Activated CD4-positive, alpha-beta T cell treated with anti-CD3 and anti-CD28 coated beads, Interleukin-2, Interleukin-4, amounts not matched to agents 100 ng/mL and 50 ng/mL, durations not matched to agents 16 hours and 8 hours (primary cell): ENCODE data around the gene PLEKHA6.
A peak's percentile ranks its signal among the peaks of the same experiment; 100 is the strongest.
"Not testable (repeated sequence)": the region's sequence is repeated elsewhere in the genome, so short reads cannot be mapped to it uniquely, and the experiment has no call there.

Experiments
- DNase-seq: peaks from one replicate; pipeline ENCODE4 v3.0.0-alpha.2; 2020; ENCODE audit warnings: low spot score

PLEKHA6 gene

GRCh38 chr1:204313675-204314074 is 46.1 kb downstream of the PLEKHA6 start:
- DNase-seq: no peak

- not testable (repeated sequence) for DNase-seq
Measured at GRCh38 chr1:204310970-204311369, 48.8 kb downstream of the PLEKHA6 start.

GRCh38 chr1:204308023-204308628 is 51.6 kb downstream of the PLEKHA6 start:
- no peak for DNase-seq

GRCh38 chr1:204307334-204307883 is 52.3 kb downstream of the PLEKHA6 start:
- no peak for DNase-seq

- DNase-seq: no peak
Measured at GRCh38 chr1:204306076-204306475, 53.7 kb downstream of the PLEKHA6 start.

GRCh38 chr1:204304067-204304466 is 55.7 kb downstream of the PLEKHA6 start:
- no peak for DNase-seq

- DNase-seq: no peak
Measured at GRCh38 chr1:204302769-204303168, 57.0 kb downstream of the PLEKHA6 start.

- DNase-seq: no peak
Measured at GRCh38 chr1:204301171-204301957, 58.4 kb downstream of the PLEKHA6 start.

- no peak for DNase-seq
Measured at GRCh38 chr1:204299814-204300365, 59.8 kb downstream of the PLEKHA6 start.

GRCh38 chr1:204296431-204296988 is 63.2 kb downstream of the PLEKHA6 start:
- DNase-seq: no peak

- no peak for DNase-seq
Measured at GRCh38 chr1:204295671-204296070, 64.1 kb downstream of the PLEKHA6 start.

- no peak for DNase-seq
Measured at GRCh38 chr1:204294357-204294756, 65.4 kb downstream of the PLEKHA6 start.

GRCh38 chr1:204293605-204294337 is 66.0 kb downstream of the PLEKHA6 start:
- no peak for DNase-seq

- DNase-seq: no peak
Measured at GRCh38 chr1:204292740-204293139, 67.0 kb downstream of the PLEKHA6 start.

- no peak for DNase-seq
Measured at GRCh38 chr1:204289280-204289679, 70.4 kb downstream of the PLEKHA6 start.

GRCh38 chr1:204288021-204288588 is 71.6 kb downstream of the PLEKHA6 start:
- no peak for DNase-seq

GRCh38 chr1:204287466-204287891 is 72.2 kb downstream of the PLEKHA6 start:
- no peak for DNase-seq

- DNase-seq: peak; percentile 31
Measured at GRCh38 chr1:204286831-204287421, 72.8 kb downstream of the PLEKHA6 start.

GRCh38 chr1:204286315-204286714 is 73.4 kb downstream of the PLEKHA6 start:
- no peak for DNase-seq

GRCh38 chr1:204285436-204286305 is 74.1 kb downstream of the PLEKHA6 start:
- no peak for DNase-seq
